ENCODE results near the gene GCK. TPM values are rescaled to one million over a fixed set of nuclear protein-coding genes. Genes with fewer than 3 reads are reported as not detected.

The GCK gene
- total RNA-seq, 4 donors from 2014 or later = 0.16 to 0.96 TPM; not detected in 2

DNA sequence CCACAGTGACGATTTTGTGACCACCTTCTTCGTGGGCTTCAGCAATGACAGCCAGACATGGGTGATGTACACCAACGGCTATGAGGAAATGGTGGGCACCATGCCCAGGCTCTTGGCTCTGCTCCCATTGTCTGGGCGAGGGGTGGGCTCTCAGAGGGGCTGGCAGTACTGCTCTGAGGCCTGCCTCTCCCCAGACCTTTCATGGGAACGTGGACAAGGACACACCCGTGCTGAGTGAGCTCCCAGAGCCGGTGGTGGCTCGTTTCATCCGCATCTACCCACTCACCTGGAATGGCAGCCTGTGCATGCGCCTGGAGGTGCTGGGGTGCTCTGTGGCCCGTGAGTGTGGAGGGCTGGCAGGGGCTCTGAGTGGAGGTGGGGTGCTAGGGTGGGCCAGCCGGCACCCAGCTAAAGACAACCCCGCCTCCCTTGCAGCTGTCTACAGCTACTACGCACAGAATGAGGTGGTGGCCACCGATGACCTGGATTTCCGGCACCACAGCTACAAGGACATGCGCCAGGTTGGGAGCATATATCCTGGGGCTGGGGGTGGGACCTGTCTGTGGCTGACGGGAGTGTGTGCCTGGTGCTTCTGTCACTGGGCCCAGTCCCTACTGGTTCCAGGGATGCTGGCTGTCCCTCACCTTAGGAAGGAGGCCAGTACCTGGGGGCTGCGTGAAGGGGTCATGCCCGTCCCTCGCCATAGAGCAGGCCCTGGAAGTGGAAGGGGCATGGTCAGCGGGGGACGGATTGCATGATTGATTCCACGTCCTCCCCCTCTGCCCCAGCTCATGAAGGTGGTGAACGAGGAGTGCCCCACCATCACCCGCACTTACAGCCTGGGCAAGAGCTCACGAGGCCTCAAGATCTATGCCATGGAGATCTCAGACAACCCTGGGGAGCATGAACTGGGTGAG lies 78.3 kb downstream of the GCK start:
- 73% methylated on average over 27 of the region's 27 CpGs; no CpG with 5 or more reads in 1 of the 2 donors for WGBS, 2 donors (ENCODE audit: low coverage in 1 of 2)
- no peak for DNase-seq
- Histone ChIP-seq H3K36me3 (no peaks in the 10 kb centered on the region), H3K4me1 (peaks cover 0 to 2% (median 0%) of the 10 kb centered on the region in 4 donors), H3K27me3 (no peaks in the 10 kb centered on the region), H3K9me3 (no peaks in the 10 kb centered on the region), H3K27ac (no peak overlapping the region), H3K4me3 (no peak overlapping the region)
- intact Hi-C loops (cut with DNase I; ENCODE audit: low total_unique reads) = no loop called here
- TF ChIP-seq EP300 (IDR thresholded peaks at IDR 0.05; ENCODE audit: low read depth) (no peak), POLR2A (IDR thresholded peaks at IDR 0.05) (no peak), POLR2AphosphoS5 (IDR thresholded peaks at IDR 0.05) (no peak)
- TF ChIP-seq, protein P1, sequence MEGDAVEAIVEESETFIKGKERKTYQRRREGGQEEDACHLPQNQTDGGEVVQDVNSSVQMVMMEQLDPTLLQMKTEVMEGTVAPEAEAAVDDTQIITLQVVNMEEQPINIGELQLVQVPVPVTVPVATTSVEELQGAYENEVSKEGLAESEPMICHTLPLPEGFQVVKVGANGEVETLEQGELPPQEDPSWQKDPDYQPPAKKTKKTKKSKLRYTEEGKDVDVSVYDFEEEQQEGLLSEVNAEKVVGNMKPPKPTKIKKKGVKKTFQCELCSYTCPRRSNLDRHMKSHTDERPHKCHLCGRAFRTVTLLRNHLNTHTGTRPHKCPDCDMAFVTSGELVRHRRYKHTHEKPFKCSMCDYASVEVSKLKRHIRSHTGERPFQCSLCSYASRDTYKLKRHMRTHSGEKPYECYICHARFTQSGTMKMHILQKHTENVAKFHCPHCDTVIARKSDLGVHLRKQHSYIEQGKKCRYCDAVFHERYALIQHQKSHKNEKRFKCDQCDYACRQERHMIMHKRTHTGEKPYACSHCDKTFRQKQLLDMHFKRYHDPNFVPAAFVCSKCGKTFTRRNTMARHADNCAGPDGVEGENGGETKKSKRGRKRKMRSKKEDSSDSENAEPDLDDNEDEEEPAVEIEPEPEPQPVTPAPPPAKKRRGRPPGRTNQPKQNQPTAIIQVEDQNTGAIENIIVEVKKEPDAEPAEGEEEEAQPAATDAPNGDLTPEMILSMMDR (IDR thresholded peaks at IDR 0.05) = no peak
- in situ Hi-C loops (cut with MboI; ENCODE audit: low pct_ligation_motif_present in 1 of 4, low pct_unique_long_range_greater_than_20kb in 1 of 4, low sequenced_read_pairs in 3 of 4) = no loop called here

DNA sequence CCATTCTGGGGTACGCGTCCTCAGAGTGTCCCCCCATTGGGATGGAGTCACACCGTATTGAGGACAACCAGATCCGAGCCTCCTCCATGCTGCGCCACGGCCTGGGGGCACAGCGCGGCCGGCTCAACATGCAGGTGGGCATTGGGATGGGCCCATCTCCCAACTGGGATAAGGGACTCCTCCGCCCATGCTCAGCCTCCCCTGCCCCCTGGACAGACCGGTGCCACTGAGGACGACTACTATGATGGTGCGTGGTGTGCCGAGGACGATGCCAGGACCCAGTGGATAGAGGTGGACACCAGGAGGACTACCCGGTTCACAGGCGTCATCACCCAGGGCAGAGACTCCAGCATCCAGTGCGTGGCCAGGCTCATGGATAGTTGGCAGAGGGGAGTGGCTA lies 79.2 kb downstream of the GCK start:
- H3K27ac ChIP-seq = no peak overlapping the region
- intact Hi-C loops (cut with DNase I; ENCODE audit: low total_unique reads) = no loop called here
- WGBS, 2 donors (ENCODE audit: low coverage in 1 of 2) = 86% methylated on average over 16 of the region's 18 CpGs; no CpG with 5 or more reads in 1 of the 2 donors
- in situ Hi-C loops (cut with MboI; ENCODE audit: low pct_ligation_motif_present in 1 of 4, low pct_unique_long_range_greater_than_20kb in 1 of 4, low sequenced_read_pairs in 3 of 4) = no loop called here
- DNase-seq = no peak
- H3K27me3 ChIP-seq = peaks cover 7% of the 10 kb centered on the region
- peaks cover 0 to 3% (median 1%) of the 10 kb centered on the region in 4 donors for H3K4me1 ChIP-seq
- H3K9me3 ChIP-seq = no peaks in the 10 kb centered on the region
- no peaks in the 10 kb centered on the region for H3K36me3 ChIP-seq
- no peak for TF ChIP-seq EP300 (IDR thresholded peaks at IDR 0.05; ENCODE audit: low read depth)
- TF ChIP-seq POLR2A (IDR thresholded peaks at IDR 0.05) = no peak
- no peak for TF ChIP-seq POLR2AphosphoS5 (IDR thresholded peaks at IDR 0.05)
- TF ChIP-seq, protein P1 (IDR thresholded peaks at IDR 0.05) = no peak
- H3K4me3 ChIP-seq = no peak overlapping the region

DNA sequence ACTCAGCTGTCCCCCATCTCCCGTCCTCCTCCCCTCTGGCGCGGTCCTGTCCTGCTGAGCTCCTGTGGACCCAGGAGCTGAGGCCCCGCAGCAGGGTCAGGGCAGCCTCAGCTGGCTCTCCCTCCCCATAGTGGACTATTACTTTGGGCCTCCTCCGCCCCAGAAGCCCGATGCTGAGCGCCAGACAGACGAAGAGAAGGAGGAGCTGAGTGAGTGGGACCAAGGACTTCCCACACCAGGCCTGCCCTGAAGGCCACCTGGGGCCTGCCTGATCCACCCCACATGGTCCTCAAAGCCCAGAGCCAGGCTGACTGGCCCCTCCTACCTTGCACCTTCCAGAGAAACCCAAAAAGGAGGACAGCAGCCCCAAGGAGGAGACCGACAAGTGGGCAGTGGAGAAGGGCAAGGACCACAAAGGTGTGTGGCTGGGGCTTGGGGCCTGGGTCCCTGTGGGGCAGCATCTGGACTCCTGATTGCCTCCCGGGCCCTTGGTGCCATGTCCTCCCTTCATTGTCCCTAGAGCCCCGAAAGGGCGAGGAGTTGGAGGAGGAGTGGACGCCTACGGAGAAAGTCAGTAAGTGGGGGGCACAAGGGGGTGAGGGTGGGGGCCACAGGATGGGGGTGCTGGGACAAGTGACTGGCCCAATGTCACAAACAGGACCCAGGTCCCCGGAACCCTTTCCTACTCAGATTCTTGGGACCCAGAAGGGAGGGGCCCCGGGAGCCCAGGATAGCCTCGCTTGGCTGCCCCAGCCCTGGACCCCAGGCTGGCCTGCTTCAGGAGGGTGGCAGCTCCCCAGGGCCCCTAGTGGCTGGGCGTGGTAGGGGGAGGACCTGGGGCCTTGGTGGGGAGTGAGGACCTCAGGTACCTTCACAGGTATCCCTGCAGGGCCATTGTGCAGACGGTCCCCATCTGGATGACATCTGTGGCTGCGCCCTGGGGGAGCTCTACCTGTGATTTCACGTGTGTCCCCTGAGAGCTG lies 80.2 kb downstream of the GCK start:
- peaks cover 0 to 12% (median 2%) of the 10 kb centered on the region in 4 donors for H3K4me1 ChIP-seq
- DNase-seq = no peak
- in situ Hi-C loops (cut with MboI; ENCODE audit: low pct_ligation_motif_present in 1 of 4, low pct_unique_long_range_greater_than_20kb in 1 of 4, low sequenced_read_pairs in 3 of 4) = no loop called here
- H3K36me3 ChIP-seq = no peaks in the 10 kb centered on the region
- H3K9me3 ChIP-seq = no peaks in the 10 kb centered on the region
- WGBS, 2 donors (ENCODE audit: low coverage in 1 of 2) = 85 to 93% methylated on average over 3 to 20 of the region's 21 CpGs
- H3K27ac ChIP-seq = no peak overlapping the region
- TF ChIP-seq, protein P1 (IDR thresholded peaks at IDR 0.05) = no peak
- TF ChIP-seq POLR2A (IDR thresholded peaks at IDR 0.05) = no peak
- TF ChIP-seq POLR2AphosphoS5 (IDR thresholded peaks at IDR 0.05) = no peak
- no peak for TF ChIP-seq EP300 (IDR thresholded peaks at IDR 0.05; ENCODE audit: low read depth)
- peaks cover 16% of the 10 kb centered on the region for H3K27me3 ChIP-seq
- intact Hi-C loops (cut with DNase I; ENCODE audit: low total_unique reads) = no loop called here
- H3K4me3 ChIP-seq = no peak overlapping the region
